GM21528 (cell line): ENCODE measurements around the gene TANK.
"Not testable (repeated sequence)": the region's sequence is repeated elsewhere in the genome, so short reads cannot be mapped to it uniquely, and the experiment has no call there.

Source experiments
- ATAC-seq: cut with Tn5 transposase; IDR thresholded peaks from one replicate; pipeline ENCODE4 v1.9.1; 2021; ENCODE audit warnings: mild to moderate bottlenecking, moderate library complexity; ENCODE audit not compliant: unreplicated experiment, low FRiP score

Gene TANK

GRCh38 chr2:161165811-161166210 is 5.6 kb downstream of the TANK start:
- no peak for ATAC-seq

- peak; percentile 88 for ATAC-seq
Observed at GRCh38 chr2:161166538-161167409, 6.5 kb downstream of the TANK start.

GRCh38 chr2:161169335-161169734 is 9.1 kb downstream of the TANK start:
- ATAC-seq, result no peak

GRCh38 chr2:161170377-161170776 is 10.1 kb downstream of the TANK start:
- ATAC-seq, result no peak

- no peak for ATAC-seq
Observed at GRCh38 chr2:161170958-161171932, 11.0 kb downstream of the TANK start.

GRCh38 chr2:161172901-161173540 is 12.8 kb downstream of the TANK start:
- ATAC-seq, result peak; percentile 62

GRCh38 chr2:161173541-161174194 is 13.4 kb downstream of the TANK start:
- ATAC-seq, result no peak

- ATAC-seq, result no peak
Observed at GRCh38 chr2:161177969-161178368, 17.7 kb downstream of the TANK start.

GRCh38 chr2:161178756-161179155 is 18.5 kb downstream of the TANK start:
- ATAC-seq, result no peak

- ATAC-seq, result no peak
Observed at GRCh38 chr2:161190050-161190449, 29.8 kb downstream of the TANK start.

GRCh38 chr2:161195602-161196001 is 35.4 kb downstream of the TANK start:
- ATAC-seq, result not testable (repeated sequence)

- ATAC-seq, result peak; percentile 71
Observed at GRCh38 chr2:161199912-161200701, 39.9 kb downstream of the TANK start.

GRCh38 chr2:161204846-161205245 is 44.6 kb downstream of the TANK start:
- ATAC-seq, result no peak

- ATAC-seq, result no peak
Observed at GRCh38 chr2:161206471-161207032, 46.3 kb downstream of the TANK start.

GRCh38 chr2:161207941-161208340 is 47.7 kb downstream of the TANK start:
- ATAC-seq, result no peak

- no peak for ATAC-seq
Observed at GRCh38 chr2:161208527-161209139, 48.4 kb downstream of the TANK start.

- no peak for ATAC-seq
Observed at GRCh38 chr2:161209902-161210301, 49.7 kb downstream of the TANK start.

- no peak for ATAC-seq
Observed at GRCh38 chr2:161217597-161218185, 57.5 kb downstream of the TANK start.
